22Rv1 (cell line): ENCODE data around the gene VWC2.

ENCODE experiments used
- CTCF ChIP-seq: fragments of 450-650 bp; IDR thresholded peaks from 2 replicates; pipeline ENCODE4 v1.5.1; 2017; ENCODE audit warnings: mild to moderate bottlenecking
- ZFX ChIP-seq: fragments of 450-650 bp; IDR thresholded peaks from 2 replicates; pipeline ENCODE4 v1.6.1; 2017; ENCODE audit warnings: antibody characterized with exemption, borderline replicate concordance

DNA sequence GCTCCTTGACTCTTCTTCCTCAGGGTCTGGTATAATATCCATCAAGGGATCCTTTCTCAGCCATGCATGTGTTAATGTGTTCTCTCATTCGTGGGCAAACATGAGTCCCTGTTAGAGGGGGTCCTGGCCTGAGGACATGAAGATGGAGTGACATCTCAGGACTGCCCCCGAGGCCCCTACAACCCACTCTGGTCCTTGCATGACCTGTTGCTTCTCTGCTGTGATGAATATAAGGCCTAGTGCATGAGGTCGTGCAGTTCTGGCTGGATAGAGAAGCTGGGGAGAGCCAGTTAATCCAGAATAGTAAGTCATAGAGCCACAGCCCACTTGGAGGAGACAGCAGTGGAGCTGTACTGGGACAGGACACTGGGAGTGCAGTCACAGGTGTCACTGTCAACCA, 4.6 kb upstream of the VWC2 start:
- TF ChIP-seq CTCF (no peak), ZFX (no peak)
